K562 (cell line): ENCODE measurements around the gene SLC38A7. TPM values are rescaled to one million over a fixed set of nuclear protein-coding genes. Genes with fewer than 3 reads are reported as not detected.

Experiments
- HMGN3 ChIP-seq: IDR thresholded peaks from 2 replicates; pipeline ENCODE4 v1.6.1; 2011; ENCODE audit warnings: borderline replicate concordance, low read depth, mild to moderate bottlenecking, mixed read lengths, low read length; ENCODE audit not compliant: insufficient read length; ENCODE audit errors: extremely low read depth
- JUND ChIP-seq, 2 experiments: IDR thresholded peaks; 2 replicates in 1 of 2; 3 replicates in 1 of 2; pipeline ENCODE4 v1.6.1; 2011; ENCODE audit warnings: borderline replicate concordance in 2 of 2, low read depth in 2 of 2, low read length in 2 of 2, improper control_type of control experiment in 1 of 2, missing biosample characterization in 1 of 2, missing genetic modification characterization in 1 of 2, missing genetic modification reagents in 1 of 2
- POU5F1 ChIP-seq: fragments of 150-350 bp; IDR thresholded peaks from 2 replicates; pipeline ENCODE4 v1.6.1; 2014; ENCODE audit warnings: borderline replicate concordance, low read length, low read depth, mild to moderate bottlenecking; ENCODE audit not compliant: partially characterized antibody
- polyA plus RNA-seq, 8 experiments: library from polyadenylated mRNA; depleted of rRNA in 4 of 8; stranded (reverse) in 5 of 8; unstranded in 3 of 8; fragments of >200 nt; fragmentation: Nextera tagmentation in 2 of 8; fragmentation: Illumina TruSeq in 1 of 8; extraction: Ambion mirVana in 2 of 8; extraction: Trizol in 1 of 8; gene quantifications; 2 replicates each; pipeline versions ENCODE4 v1.2.1 to v1.2.3, GENCODE V29; 2011 to 2014; ENCODE audit warnings: inconsistent platforms in 1 of 8, missing spikeins in 1 of 8
- total RNA-seq, 7 experiments: library from RNA; depleted of rRNA in 6 of 7; stranded (reverse); fragments of >200 nt in 6 of 7; fragmentation: Illumina TruSeq in 2 of 7; extraction: Trizol in 2 of 7; gene quantifications; 2 replicates each; pipeline versions ENCODE4 v1.2.1 to v1.2.3, GENCODE V29; 2011 to 2021; ENCODE audit warnings: low replicate concordance in 1 of 7
- TF ChIP-seq, protein P1 (sequence below): fragments of 450-650 bp; IDR thresholded peaks from one replicate; pipeline ENCODE4 v1.6.1; 2018; ENCODE audit warnings: mild to moderate bottlenecking, moderate library complexity; ENCODE audit not compliant: partially characterized antibody
- TF ChIP-seq, protein P2 (sequence below), 2 experiments: IDR thresholded peaks; 2 replicates each; pipeline ENCODE4 v1.6.1; 2011; ENCODE audit warnings: borderline replicate concordance in 1 of 2, control low read depth in 1 of 2, low read depth in 1 of 2, low read length in 1 of 2, mild to moderate bottlenecking in 1 of 2, mixed read lengths in 1 of 2, moderate library complexity in 1 of 2; ENCODE audit not compliant: insufficient read depth in 1 of 2, insufficient read length in 1 of 2, poor library complexity in 1 of 2, severe bottlenecking in 1 of 2; ENCODE audit errors: extremely low read depth in 1 of 2

The SLC38A7 gene
- total and polyA plus RNA-seq, 9 of the 15 experiments (the other 6 are each of a cell fraction or from before 2014, with no cell fraction given), result 2.7 to 12.2 (median 6.5) TPM

DNA sequence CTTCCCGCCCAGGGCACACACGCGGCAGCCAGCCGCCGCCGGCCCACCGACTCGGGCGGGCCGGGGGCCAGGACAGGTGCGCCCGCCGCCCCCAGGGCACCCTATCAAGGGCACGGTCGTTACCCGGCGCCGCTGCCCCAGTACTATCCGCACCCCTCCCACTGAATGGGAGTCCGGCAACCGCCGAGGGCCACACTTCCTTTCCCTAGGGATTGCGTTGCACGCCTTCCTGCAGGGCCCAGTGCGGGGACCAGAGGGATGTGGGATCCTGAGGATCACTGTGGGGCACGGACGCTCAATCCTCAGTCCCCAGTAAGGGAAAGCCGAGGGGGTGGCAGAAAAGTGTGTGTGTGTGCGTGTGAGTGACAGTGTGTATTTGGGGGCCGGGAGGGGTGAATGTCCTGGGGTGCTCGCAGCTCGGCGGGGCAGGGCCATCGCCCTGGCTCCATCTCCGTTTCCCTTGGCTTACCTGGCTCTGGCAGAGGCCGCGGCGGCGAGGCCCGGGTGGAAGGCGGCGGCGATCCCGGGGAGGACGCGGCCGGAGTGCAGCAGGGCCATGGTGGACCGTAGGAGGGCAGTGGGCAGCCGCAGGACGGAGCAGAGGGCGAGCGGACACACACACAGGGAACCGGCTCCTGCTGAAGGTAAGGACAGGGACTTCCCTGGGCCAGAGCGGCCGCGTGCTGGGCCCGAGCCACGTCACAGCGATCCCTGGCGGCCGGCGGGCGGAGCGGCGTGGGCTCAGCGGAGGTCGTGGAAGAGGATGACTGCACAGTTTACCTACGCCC lies 49.3 kb upstream of the SLC38A7 start, which contains the start of gene GOT2 (continued):
- TF ChIP-seq HMGN3, result peak; percentile 79
- TF ChIP-seq, protein P1, sequence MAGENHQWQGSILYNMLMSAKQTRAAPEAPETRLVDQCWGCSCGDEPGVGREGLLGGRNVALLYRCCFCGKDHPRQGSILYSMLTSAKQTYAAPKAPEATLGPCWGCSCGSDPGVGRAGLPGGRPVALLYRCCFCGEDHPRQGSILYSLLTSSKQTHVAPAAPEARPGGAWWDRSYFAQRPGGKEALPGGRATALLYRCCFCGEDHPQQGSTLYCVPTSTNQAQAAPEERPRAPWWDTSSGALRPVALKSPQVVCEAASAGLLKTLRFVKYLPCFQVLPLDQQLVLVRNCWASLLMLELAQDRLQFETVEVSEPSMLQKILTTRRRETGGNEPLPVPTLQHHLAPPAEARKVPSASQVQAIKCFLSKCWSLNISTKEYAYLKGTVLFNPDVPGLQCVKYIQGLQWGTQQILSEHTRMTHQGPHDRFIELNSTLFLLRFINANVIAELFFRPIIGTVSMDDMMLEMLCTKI, result no peak
- TF ChIP-seq JUND (IDR thresholded peaks at IDR 0.05; ENCODE audit: borderline replicate concordance, low read depth, low read length), result peak; percentile 73; the same call in 1 of the 2 replicates
- no peak; the same call in 2 of the 3 replicates for TF ChIP-seq JUND (tag; IDR thresholded peaks at IDR 0.05; ENCODE audit: borderline replicate concordance, low read depth, low read length)
- TF ChIP-seq, protein P2, sequence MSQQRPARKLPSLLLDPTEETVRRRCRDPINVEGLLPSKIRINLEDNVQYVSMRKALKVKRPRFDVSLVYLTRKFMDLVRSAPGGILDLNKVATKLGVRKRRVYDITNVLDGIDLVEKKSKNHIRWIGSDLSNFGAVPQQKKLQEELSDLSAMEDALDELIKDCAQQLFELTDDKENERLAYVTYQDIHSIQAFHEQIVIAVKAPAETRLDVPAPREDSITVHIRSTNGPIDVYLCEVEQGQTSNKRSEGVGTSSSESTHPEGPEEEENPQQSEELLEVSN (IDR thresholded peaks at IDR 0.05; ENCODE audit: borderline replicate concordance in 1 of 2, extremely low read depth in 1 of 2, insufficient read depth in 1 of 2, insufficient read length in 1 of 2, low read depth in 1 of 2, low read length in 1 of 2, poor library complexity in 1 of 2, severe bottlenecking in 1 of 2), result peak; percentile 60 to 90
- TF ChIP-seq POU5F1, result peak; percentile 36
